LNCAP (cell line): ENCODE measurements around the gene ARHGEF5.

Experiments
- TF ChIP-seq, protein P1 (sequence below): fragments of 450-650 bp; IDR thresholded peaks from 2 replicates; pipeline ENCODE4 v1.5.1; 2017; ENCODE audit warnings: mild to moderate bottlenecking

Gene ARHGEF5

GRCh38 chr7:144401490-144401889, 46.3 kb downstream of the ARHGEF5 start:
- TF ChIP-seq, protein P1, sequence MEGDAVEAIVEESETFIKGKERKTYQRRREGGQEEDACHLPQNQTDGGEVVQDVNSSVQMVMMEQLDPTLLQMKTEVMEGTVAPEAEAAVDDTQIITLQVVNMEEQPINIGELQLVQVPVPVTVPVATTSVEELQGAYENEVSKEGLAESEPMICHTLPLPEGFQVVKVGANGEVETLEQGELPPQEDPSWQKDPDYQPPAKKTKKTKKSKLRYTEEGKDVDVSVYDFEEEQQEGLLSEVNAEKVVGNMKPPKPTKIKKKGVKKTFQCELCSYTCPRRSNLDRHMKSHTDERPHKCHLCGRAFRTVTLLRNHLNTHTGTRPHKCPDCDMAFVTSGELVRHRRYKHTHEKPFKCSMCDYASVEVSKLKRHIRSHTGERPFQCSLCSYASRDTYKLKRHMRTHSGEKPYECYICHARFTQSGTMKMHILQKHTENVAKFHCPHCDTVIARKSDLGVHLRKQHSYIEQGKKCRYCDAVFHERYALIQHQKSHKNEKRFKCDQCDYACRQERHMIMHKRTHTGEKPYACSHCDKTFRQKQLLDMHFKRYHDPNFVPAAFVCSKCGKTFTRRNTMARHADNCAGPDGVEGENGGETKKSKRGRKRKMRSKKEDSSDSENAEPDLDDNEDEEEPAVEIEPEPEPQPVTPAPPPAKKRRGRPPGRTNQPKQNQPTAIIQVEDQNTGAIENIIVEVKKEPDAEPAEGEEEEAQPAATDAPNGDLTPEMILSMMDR = no peak

- TF ChIP-seq, protein P1 = no peak
Measured at GRCh38 chr7:144403102-144403501, 47.9 kb downstream of the ARHGEF5 start.

- TF ChIP-seq, protein P1 = no peak
Measured at GRCh38 chr7:144403649-144404061, 48.5 kb downstream of the ARHGEF5 start, which contains the start of gene NOBOX. Gene NOBOX, minus strand, starts transcription at chr7:144403693.

DNA sequence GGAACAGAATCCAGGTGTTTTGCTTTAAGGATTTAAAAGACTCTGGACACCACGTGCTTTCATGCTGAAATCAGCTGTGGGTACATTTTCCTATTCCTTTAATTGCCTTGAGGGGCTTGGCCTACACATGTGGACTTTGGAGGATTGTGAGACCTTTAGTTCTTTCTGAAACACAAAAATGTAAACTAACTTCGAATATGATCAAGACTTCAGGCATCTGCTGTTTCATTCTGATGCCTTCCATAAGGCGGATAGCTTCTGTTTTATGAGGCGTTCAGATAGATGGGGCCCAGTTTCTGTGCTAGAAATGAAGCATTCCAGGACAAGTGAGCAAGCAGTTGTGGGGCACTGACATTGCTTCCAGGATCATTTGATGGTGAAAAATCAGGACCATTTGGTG, 49.7 kb downstream of the ARHGEF5 start:
- TF ChIP-seq, protein P1 = no peak

GRCh38 chr7:144407266-144407931, 52.2 kb downstream of the ARHGEF5 start:
- TF ChIP-seq, protein P1 = no peak

DNA sequence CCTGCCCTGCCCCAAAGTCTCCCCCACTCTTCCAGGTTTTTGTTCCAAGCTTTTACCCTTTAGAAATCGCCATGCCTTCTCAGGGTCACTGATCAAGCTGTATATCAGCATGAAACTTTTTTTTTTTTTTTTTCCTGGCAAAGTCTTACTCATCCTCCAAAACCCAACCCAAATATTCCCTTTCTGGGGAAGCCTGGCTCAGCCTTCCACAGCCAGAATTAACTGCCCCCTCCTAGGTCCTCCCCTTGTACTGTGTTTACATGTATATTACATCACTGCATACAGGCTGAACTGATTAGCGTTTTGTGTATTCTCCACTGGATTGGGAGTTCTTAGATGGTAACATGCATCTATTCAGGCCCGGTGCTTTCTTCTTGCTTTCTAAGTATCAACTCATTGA, 52.9 kb downstream of the ARHGEF5 start:
- TF ChIP-seq, protein P1 = no peak

DNA sequence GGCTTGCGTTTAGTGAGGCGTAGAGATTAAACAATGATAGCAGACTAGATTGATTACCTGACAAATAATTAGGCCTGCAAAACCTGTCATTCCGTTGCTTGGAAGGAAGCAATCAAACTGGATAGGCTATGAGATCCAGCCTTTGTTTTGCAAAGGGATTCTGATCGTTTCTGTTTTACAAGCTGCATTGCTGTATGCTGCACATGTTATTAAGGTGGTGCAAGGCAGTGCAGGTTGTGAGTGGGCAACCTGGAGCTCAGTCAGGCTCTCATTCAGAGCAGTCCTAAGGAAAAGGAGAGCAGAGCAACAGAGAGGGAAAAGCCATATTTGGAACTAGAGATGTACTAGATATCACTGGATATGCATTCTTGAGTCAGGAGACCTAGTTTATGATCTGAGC, 55.2 kb downstream of the ARHGEF5 start:
- TF ChIP-seq, protein P1 = no peak

DNA sequence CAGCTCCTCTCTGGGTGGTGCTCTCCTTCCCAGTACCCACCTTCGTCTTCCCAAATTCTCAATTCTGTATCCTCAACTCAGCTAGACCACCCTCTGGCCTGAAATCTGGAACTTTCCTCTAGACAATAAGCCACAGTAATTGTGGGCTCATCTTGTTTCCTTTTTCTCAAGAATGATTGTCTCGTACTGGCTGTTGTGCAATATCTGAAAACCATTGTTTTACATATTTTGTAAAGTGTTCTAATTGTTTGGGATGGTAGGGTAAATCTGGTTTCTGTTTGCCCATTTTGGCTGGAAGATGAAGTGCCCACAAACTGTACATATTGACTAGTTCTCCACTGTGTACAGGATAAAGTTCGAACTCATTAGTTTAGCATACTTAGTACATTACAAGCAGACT, 59.6 kb downstream of the ARHGEF5 start:
- TF ChIP-seq, protein P1 = no peak
